ENCODE measurements around the gene MUC16. TPM values are rescaled to one million over a fixed set of nuclear protein-coding genes. Genes with fewer than 3 reads are reported as not detected.
A peak's percentile ranks its signal among the peaks of the same experiment; 100 is the strongest.

MUC16 gene
- total RNA-seq, 4 donors from 2014 or later = 0.63 to 129 (median 86.7) TPM

DNA sequence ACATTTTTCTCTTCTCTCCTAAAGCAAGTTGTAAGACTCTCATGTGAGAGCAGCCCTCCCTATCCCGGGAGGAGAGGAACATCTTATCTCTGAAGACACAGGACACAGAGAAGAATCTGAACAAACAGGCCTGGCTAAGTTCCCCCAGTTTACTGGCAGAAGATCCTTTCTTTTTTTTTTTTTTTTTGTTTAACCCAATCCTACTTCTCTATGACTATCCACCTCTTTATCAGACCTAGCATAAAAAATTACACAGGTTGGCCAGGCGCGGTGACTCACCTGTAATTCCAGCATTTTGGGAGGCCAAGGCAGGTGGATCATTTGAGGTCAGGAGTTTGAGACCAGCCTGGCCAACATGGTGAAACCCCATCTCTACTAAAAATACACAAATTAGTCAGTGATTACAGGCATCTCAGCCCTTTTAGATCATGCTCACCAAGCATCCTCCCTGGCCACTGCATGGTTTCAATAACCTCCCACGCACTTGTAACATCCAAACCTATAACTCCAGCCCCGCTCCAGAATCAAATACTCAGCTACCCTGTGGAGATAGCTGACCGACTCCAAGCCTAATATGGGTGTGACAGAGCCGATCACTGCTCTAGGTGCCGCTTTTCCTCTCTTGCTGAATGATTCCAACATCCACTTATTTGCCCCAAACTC, 27.3 kb upstream of the MUC16 start:
- TF ChIP-seq, protein P1, sequence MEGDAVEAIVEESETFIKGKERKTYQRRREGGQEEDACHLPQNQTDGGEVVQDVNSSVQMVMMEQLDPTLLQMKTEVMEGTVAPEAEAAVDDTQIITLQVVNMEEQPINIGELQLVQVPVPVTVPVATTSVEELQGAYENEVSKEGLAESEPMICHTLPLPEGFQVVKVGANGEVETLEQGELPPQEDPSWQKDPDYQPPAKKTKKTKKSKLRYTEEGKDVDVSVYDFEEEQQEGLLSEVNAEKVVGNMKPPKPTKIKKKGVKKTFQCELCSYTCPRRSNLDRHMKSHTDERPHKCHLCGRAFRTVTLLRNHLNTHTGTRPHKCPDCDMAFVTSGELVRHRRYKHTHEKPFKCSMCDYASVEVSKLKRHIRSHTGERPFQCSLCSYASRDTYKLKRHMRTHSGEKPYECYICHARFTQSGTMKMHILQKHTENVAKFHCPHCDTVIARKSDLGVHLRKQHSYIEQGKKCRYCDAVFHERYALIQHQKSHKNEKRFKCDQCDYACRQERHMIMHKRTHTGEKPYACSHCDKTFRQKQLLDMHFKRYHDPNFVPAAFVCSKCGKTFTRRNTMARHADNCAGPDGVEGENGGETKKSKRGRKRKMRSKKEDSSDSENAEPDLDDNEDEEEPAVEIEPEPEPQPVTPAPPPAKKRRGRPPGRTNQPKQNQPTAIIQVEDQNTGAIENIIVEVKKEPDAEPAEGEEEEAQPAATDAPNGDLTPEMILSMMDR (IDR thresholded peaks at IDR 0.05) = no peak
- ATAC-seq (ENCODE audit: low FRiP score) (peak; percentile 92), DNase-seq (ENCODE audit: low spot score) (peak; percentile 40)

DNA sequence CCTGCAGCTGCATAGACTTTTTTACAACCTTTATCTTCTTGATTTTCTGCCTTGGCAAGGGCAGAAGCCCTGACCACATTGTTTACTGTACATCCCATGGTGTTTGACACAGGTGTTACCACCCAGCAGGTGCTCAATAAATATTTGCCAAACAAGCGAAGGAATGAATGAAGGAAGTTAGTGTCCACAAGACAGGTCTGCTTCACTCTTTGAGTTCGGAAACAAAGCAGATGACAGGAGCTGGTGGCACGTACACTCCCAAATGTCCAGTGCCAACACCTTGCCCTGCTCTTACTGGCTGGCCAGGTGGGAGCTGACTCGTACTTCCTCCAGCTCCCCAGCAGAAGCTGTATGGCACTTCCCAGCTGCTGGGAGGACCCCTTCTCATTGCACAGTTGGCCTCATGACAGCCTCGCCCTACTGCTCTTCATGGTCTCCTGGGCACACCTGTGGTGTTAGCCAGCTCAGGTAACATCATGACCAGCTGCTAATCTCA, 22.0 kb upstream of the MUC16 start:
- ATAC-seq (ENCODE audit: low FRiP score) (no peak), DNase-seq (ENCODE audit: low spot score) (no peak)
- TF ChIP-seq, protein P1 (IDR thresholded peaks at IDR 0.05) = no peak

DNA sequence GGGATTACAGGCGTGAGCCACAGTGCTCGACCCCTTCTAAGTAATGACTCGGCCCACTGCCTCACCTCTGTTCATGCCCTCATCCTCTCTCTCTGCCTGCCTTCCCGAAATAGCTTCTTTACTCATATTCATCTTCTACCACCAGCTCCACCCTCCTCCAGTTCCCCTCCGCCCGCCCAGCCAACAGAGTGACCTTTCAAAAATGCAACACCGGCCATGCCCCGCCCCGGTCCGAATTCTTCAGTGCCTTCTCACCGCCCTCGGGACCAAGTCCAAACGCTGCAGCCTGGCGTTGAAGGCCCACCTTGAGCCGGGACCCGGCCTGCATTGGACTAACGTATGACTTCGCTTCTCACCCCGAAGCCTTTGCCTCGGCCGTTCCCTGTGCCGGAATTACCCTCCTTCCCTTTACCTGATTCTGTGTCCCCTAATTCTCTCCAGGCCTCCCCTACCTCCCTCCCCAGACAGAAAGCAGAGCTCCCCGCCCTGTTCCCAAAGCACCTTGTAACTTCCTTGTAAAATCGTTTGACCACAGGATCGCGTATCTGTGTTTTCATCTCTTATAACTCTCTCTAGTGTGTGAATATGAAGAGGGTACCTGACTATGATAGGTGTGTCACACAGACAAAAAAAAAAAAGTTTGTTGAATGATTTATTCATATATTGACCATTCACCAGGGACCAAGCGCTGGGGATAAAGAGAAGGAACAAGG, 8.1 kb upstream of the MUC16 start:
- DNase-seq (ENCODE audit: low spot score) (peak; percentile 50), ATAC-seq (ENCODE audit: low FRiP score) (peak; percentile 99)
- TF ChIP-seq, protein P1 (IDR thresholded peaks at IDR 0.05) = no peak

DNA sequence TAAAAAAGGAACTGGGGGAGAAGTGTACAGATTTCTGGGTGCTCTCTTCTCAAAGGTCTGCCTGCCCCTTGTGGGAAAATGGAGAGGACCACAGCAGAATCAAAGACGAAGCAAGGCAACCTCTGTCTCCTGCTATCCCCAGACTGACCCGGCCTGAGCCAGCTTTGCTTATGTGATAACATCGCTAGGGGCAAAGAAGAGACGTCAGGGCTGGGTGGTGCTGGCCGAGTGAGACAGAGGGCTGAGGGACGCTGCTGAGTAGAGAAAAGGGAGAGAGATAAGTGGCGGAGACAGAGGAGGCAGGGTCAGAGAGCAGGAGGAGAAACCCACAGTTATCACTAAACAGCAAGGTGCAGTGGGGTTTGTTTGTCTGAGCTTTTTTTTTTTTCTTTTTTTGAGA, 4.6 kb upstream of the MUC16 start:
- ATAC-seq (ENCODE audit: low FRiP score) (no peak), DNase-seq (ENCODE audit: low spot score) (no peak)
- TF ChIP-seq, protein P1 (IDR thresholded peaks at IDR 0.05) = no peak

DNA sequence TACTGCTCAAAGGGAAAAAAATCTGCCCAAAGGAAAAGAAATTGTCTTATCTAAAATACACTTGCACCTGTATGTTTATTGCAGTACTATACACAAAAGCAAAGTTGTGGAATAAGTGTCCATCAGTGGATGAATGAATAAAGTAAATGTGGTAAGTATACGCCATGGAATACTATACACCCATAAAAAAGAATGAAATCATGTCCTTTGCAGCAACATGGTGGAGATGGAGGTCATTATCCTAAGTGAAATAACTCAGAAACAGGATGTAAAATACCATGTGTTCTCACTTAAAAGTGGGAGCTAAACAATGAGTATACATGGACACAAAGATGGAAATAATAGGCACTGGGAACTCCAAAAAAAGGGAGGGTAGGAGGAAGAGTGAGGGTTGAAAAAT, 3.8 kb upstream of the MUC16 start:
- DNase-seq (ENCODE audit: low spot score) (no peak), ATAC-seq (ENCODE audit: low FRiP score) (no peak)
- TF ChIP-seq, protein P1 (IDR thresholded peaks at IDR 0.05) = no peak

DNA sequence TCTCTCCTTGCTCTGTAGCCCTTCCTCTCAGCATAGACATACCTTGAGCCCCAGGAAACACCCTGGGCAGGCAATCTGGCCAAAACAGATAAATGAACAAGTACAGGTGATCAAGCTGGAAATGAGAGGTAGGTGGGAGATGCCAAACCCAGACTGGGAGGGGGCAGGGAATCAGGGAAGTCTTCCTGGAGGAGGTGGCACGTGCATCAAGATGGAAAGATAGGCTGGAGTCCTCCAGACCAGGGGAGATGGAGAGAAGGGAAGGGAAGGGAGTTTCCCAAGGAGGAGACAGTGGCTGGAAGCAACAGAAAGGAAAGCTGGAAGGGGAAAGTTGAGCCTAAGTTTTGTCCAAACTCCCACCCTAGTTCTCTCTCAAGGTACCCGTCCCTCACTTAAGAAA, 1.7 kb upstream of the MUC16 start:
- TF ChIP-seq, protein P1 (IDR thresholded peaks at IDR 0.05) = no peak
- ATAC-seq (ENCODE audit: low FRiP score) (no peak), DNase-seq (ENCODE audit: low spot score) (no peak)

DNA sequence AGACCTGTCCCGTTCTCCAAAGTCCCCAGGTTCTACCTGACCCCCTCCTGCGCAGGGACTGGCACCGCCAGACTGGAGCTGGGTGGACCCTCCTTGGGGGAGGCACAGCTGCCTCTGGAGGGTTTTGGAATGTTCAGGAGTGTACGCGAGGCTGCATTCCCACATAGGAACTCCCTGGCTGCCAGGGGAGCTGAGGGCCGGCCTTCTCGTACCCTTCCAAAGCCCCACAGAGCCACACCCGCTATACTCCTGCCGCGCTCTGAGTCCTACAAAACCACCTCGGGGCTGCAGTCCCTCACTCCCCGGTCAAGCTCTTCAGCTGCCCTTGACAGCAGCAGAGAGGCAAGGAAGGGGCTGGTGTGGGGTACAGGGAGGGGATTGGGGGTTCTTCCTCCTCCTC, 484 bp upstream of the MUC16 start:
- ATAC-seq (ENCODE audit: low FRiP score) = peak; percentile 57
- TF ChIP-seq, protein P1 (IDR thresholded peaks at IDR 0.05) = no peak
- DNase-seq (ENCODE audit: low spot score) = no peak

All from omental fat pad (tissue), 4 donors.